ENCODE measurements around the gene HINT3. TPM values are rescaled to one million over a fixed set of nuclear protein-coding genes. Genes with fewer than 3 reads are reported as not detected.

Gene HINT3
- total RNA-seq, 1 experiment from 2014 or later, result 11.7 TPM

- no peak overlapping the region for H3K27ac Mint-ChIP-seq
- no peak overlapping the region for H4K8ac ChIP-seq (replicated peaks; ENCODE audit: insufficient read length, low read depth, low read length)
- no peak overlapping the region for H3K4ac ChIP-seq (ENCODE audit: low read depth, low read length)
- no peak overlapping the region for H3K9ac ChIP-seq (ENCODE audit: extremely low read depth, insufficient read length, low read length)
- H3K56ac ChIP-seq (ENCODE audit: insufficient read length, low read depth, low read length), result no peak overlapping the region
- H3K36me3 Mint-ChIP-seq (ENCODE audit: insufficient read depth in 1 of 3, low read depth in 3 of 3), result no peaks in the 10 kb centered on the region
- H3K18ac ChIP-seq (ENCODE audit: insufficient read length, low read depth, low read length), result no peak overlapping the region
- no peak overlapping the region for H3K4me2 ChIP-seq (ENCODE audit: insufficient read depth, insufficient read length, low read length)
- no peak for DNase-seq
- no peak overlapping the region for H2BK120ac ChIP-seq (ENCODE audit: low read depth, low read length, poor library complexity, severe bottlenecking)
- no peaks in the 10 kb centered on the region for H3K79me1 ChIP-seq (ENCODE audit: insufficient read depth, low read depth, low read length, poor library complexity, severe bottlenecking)
- no peak overlapping the region for H2BK15ac ChIP-seq (ENCODE audit: low read depth, low read length)
- no peaks in the 10 kb centered on the region for H3K9me3 ChIP-seq (ENCODE audit: control insufficient read depth, low read depth, low read length)
- no peak overlapping the region for H2AK5ac ChIP-seq (ENCODE audit: insufficient read length, low read length)
- no peaks in the 10 kb centered on the region for H3K4me1 Mint-ChIP-seq
- no peaks in the 10 kb centered on the region for H3K27me3 ChIP-seq (ENCODE audit: insufficient read depth, low read length)
- H2BK12ac ChIP-seq (ENCODE audit: insufficient read length, low read depth, low read length), result no peak overlapping the region
- no peaks in the 10 kb centered on the region for H3K9me3 Mint-ChIP-seq
- no peak overlapping the region for H2BK5ac ChIP-seq (ENCODE audit: insufficient read length, low read length)
- TF ChIP-seq CTCF (conservative IDR thresholded peaks at IDR 0.05), result no peak
- H3K27ac ChIP-seq (ENCODE audit: insufficient read length, low read depth, low read length), result no peak overlapping the region
- no peak overlapping the region for H3K23ac ChIP-seq (ENCODE audit: insufficient read length, low read depth, low read length)
- no peak overlapping the region for H3K14ac ChIP-seq (ENCODE audit: insufficient read depth, low read length)
- no CpG with 5 or more reads among the region's 4 CpGs for WGBS (ENCODE audit: extremely low coverage, insufficient read length, low lambda C conversion rate)
- H4K20me1 ChIP-seq (ENCODE audit: control insufficient read depth, insufficient read depth, insufficient read length), result no peaks in the 10 kb centered on the region
- H2BK20ac ChIP-seq (ENCODE audit: low read depth, low read length, poor library complexity, severe bottlenecking), result no peak overlapping the region
- peaks cover 4% of the 10 kb centered on the region; the same call in 1 of the 2 replicates for H3K4me1 ChIP-seq (ENCODE audit: insufficient read depth, low read length)
- no peak overlapping the region for H4K5ac ChIP-seq (ENCODE audit: insufficient read length, low read depth, low read length)
- H3K4me3 Mint-ChIP-seq, result no peak overlapping the region
- no peaks in the 10 kb centered on the region for H3K27me3 Mint-ChIP-seq (ENCODE audit: low read depth)
- no peak overlapping the region for H3T11ph ChIP-seq (ENCODE audit: low read length)
- peaks cover 3% of the 10 kb centered on the region for H3K23me2 ChIP-seq (ENCODE audit: insufficient read length, low read depth, low read length, poor library complexity, severe bottlenecking)
- no peak overlapping the region for H2AFZ ChIP-seq (ENCODE audit: low read length)
- H3K79me2 ChIP-seq (ENCODE audit: insufficient read depth, low read length), result peaks cover 7% of the 10 kb centered on the region; the same call in 1 of the 2 replicates
- H4K91ac ChIP-seq (ENCODE audit: insufficient read length, low read depth, low read length), result no peak overlapping the region
Measured at GRCh38 chr6:125983246-125983945, 26.8 kb downstream of the HINT3 start.

All from H9 (cell line).